MCF 10A (cell line): ENCODE data around the gene POLR3K. TPM values are rescaled to one million over a fixed set of nuclear protein-coding genes. Genes with fewer than 3 reads are reported as not detected.
"Not testable (repeated sequence)": the region's sequence is repeated elsewhere in the genome, so short reads cannot be mapped to it uniquely, and the experiment has no call there.

Source experiments
- BruUV-seq: library from RNA; stranded (reverse); fragments of 400-500 nt; replicated peaks from 2 replicates; lab custom pipeline; 2021; lab: Mats Ljungman, UMichigan
- CTCF ChIA-PET: fragments of 300-600 bp; sonication (Branson Sonifier 250); formaldehyde crosslinking; extraction: SDS; loops from one replicate; lab custom pipeline; 2021; ENCODE audit warnings: antibody characterized with exemption, inconsistent platforms; lab: Yijun Ruan, JAX
- POLR2A ChIA-PET: fragments of 300-600, 350-650 bp; sonication (Branson Sonifier 250); formaldehyde crosslinking; extraction: SDS; loops from one replicate; lab custom pipeline; 2020; ENCODE audit warnings: antibody characterized with exemption, inconsistent platforms; lab: Yijun Ruan, JAX
- DNase-seq: peaks from one replicate; pipeline ENCODE4 v3.0.0-alpha.2; 2018; ENCODE audit not compliant: unreplicated experiment
- H3K27ac Mint-ChIP-seq: one replicate; pipeline ENCODE4 v1.8.0; 2022; ENCODE audit warnings: mild to moderate bottlenecking, low read depth, mixed read lengths; ENCODE audit not compliant: unreplicated experiment
- H3K27me3 Mint-ChIP-seq: one replicate; pipeline ENCODE4 v1.8.0; 2022; ENCODE audit warnings: mixed read lengths; ENCODE audit not compliant: insufficient read depth, unreplicated experiment
- H3K36me3 Mint-ChIP-seq: one replicate; pipeline ENCODE4 v1.8.0; 2022; ENCODE audit warnings: mild to moderate bottlenecking, moderate library complexity, mixed read lengths; ENCODE audit not compliant: insufficient read depth, unreplicated experiment
- H3K4me1 Mint-ChIP-seq: one replicate; pipeline ENCODE4 v1.8.0; 2022; ENCODE audit warnings: mixed read lengths; ENCODE audit not compliant: insufficient read depth, unreplicated experiment
- H3K4me3 Mint-ChIP-seq: one replicate; pipeline ENCODE4 v1.8.0; 2022; ENCODE audit warnings: mild to moderate bottlenecking, moderate library complexity, mixed read lengths; ENCODE audit not compliant: unreplicated experiment
- H3K9me3 Mint-ChIP-seq: one replicate; pipeline ENCODE4 v1.8.0; 2022; ENCODE audit warnings: mixed read lengths; ENCODE audit not compliant: unreplicated experiment
- intact Hi-C: fragments of 100-400 bp; cut with micrococcal nuclease; formaldehyde crosslinking; loops from 2 replicates; pipeline ENCODE4 v1.14.1; 2022
- microRNA-seq: library from miRNA; unstranded; fragments of <30 nt; microRNA quantifications from one replicate; pipeline ENCODE4 v1.2.0, GENCODE V29; 2022
- total RNA-seq: library from RNA; stranded (reverse); gene quantifications from 2 replicates; pipeline ENCODE4 v1.2.3, GENCODE V29; 2022
- TF ChIP-seq, protein P1 (sequence below): fragments of 200-600 bp; IDR thresholded peaks from one replicate; pipeline ENCODE4 v1.8.0; 2022; ENCODE audit warnings: antibody characterized with exemption, mild to moderate bottlenecking; ENCODE audit not compliant: unreplicated experiment

The POLR3K gene
- total RNA-seq, 1 experiment from 2014 or later, result 19.2 TPM

DNA sequence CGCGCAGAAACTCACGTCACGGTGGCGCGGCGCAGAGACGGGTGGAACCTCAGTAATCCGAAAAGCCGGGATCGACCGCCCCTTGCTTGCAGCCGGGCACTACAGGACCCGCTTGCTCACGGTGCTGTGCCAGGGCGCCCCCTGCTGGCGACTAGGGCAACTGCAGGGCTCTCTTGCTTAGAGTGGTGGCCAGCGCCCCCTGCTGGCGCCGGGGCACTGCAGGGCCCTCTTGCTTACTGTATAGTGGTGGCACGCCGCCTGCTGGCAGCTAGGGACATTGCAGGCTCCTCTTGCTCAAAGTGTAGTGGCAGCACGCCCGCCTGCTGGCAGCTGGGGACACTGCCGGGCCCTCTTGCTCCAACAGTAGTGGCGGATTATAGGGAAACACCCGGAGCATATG, 42.6 kb downstream of the POLR3K start:
- H3K36me3 Mint-ChIP-seq, DNase-seq, H3K9me3 Mint-ChIP-seq, H3K4me3 Mint-ChIP-seq, H3K27me3 Mint-ChIP-seq, intact Hi-C loops, CTCF ChIA-PET, BruUV-seq, POLR2A ChIA-PET, H3K27ac Mint-ChIP-seq, H3K4me1 Mint-ChIP-seq: not testable (repeated sequence)
- TF ChIP-seq, protein P1, sequence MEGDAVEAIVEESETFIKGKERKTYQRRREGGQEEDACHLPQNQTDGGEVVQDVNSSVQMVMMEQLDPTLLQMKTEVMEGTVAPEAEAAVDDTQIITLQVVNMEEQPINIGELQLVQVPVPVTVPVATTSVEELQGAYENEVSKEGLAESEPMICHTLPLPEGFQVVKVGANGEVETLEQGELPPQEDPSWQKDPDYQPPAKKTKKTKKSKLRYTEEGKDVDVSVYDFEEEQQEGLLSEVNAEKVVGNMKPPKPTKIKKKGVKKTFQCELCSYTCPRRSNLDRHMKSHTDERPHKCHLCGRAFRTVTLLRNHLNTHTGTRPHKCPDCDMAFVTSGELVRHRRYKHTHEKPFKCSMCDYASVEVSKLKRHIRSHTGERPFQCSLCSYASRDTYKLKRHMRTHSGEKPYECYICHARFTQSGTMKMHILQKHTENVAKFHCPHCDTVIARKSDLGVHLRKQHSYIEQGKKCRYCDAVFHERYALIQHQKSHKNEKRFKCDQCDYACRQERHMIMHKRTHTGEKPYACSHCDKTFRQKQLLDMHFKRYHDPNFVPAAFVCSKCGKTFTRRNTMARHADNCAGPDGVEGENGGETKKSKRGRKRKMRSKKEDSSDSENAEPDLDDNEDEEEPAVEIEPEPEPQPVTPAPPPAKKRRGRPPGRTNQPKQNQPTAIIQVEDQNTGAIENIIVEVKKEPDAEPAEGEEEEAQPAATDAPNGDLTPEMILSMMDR, result peak; percentile 42

DNA sequence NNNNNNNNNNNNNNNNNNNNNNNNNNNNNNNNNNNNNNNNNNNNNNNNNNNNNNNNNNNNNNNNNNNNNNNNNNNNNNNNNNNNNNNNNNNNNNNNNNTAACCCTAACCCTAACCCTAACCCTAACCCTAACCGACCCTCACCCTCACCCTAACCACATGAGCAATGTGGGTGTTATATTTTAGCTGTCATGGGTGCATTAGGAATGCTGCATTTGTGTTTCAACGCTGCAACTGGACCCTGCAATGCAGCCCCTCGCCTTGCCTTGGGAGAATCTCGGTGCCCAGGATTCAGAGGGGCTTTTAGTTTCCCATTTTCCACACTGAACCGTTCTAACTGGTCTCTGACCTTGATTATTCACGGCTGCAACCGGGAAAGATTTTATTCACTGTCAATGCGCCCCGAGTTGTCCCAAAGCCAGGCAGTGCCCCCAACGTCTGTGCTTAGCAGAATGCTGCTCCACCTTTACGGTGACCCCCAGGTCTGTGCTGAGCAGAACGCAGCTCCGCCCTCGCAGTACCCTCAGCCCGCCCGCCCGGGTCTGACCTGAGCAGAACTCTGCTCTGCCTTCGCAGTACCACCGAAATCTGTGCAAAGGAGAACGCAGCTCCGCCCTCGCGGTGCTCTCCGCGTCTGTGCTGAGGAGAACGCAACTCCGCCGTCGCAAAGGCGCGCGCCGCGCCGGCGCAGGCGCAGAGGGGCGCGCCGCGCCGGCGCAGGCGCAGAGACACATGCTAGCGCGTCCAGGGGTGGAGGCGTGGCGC, 43.3 kb downstream of the POLR3K start:
- Mint-ChIP-seq H3K4me3 (peak overlapping the region; percentile 61), H3K36me3 (no peaks in the 10 kb centered on the region), H3K27ac (no peak overlapping the region), H3K4me1 (no peaks in the 10 kb centered on the region), H3K27me3 (no peaks in the 10 kb centered on the region), H3K9me3 (no peaks in the 10 kb centered on the region)
- intact Hi-C loops, result no loop called here
- ChIA-PET POLR2A (no interaction called here), CTCF (no interaction called here)
- BruUV-seq, result no TSS peak
- DNase-seq, result no peak
- TF ChIP-seq, protein P1, result no peak

Small RNA genes within 50 kb of the gene (microRNA-seq; reads per million reads assigned to microRNA genes)
- gene MIR6859-4, result not detected

Other genes starting within 250 kb of the POLR3K start
- 11.9 and 21.2 TPM in 2 replicates for gene SNRNP25, start 220 bp upstream of the POLR3K start, total RNA-seq
- 26.3 and 30.0 TPM in 2 replicates for gene RHBDF1, start 19.0 kb upstream of the POLR3K start, total RNA-seq
- 62.8 and 66.1 TPM in 2 replicates for gene MPG, start 24.6 kb upstream of the POLR3K start, total RNA-seq
- 34.9 and 45.2 TPM in 2 replicates for gene NPRL3, start 85.1 kb upstream of the POLR3K start, total RNA-seq
- gene HBZ, start 99.0 kb upstream of the POLR3K start, total RNA-seq, result not detected in 2 replicates
- not detected in 2 replicates for gene HBM, start 112.4 kb upstream of the POLR3K start, total RNA-seq
- gene HBA2, start 119.3 kb upstream of the POLR3K start, total RNA-seq, result not detected in 2 replicates
- 2.2 and 2.9 TPM in 2 replicates for gene HBA1, start 123.1 kb upstream of the POLR3K start, total RNA-seq
- not detected in 2 replicates for gene HBQ1, start 126.9 kb upstream of the POLR3K start, total RNA-seq
- gene LUC7L, start 175.8 kb upstream of the POLR3K start, total RNA-seq, result 58.9 and 74.1 TPM in 2 replicates
- gene FAM234A, start 181.2 kb upstream of the POLR3K start, total RNA-seq, result 61.2 and 67.3 TPM in 2 replicates
- gene RGS11, start 222.3 kb upstream of the POLR3K start, total RNA-seq, result 1.7 and 3.6 TPM in 2 replicates
- gene ARHGDIG, start 227.0 kb upstream of the POLR3K start, total RNA-seq, result not detected in 2 replicates
- 0.56 TPM in 1 of 2 replicates, not detected in the other for gene PDIA2, start 229.6 kb upstream of the POLR3K start, total RNA-seq